H1 (cell line): ENCODE measurements around the gene CHST8. TPM values are rescaled to one million over a fixed set of nuclear protein-coding genes. Genes with fewer than 3 reads are reported as not detected.

Experiments used
- CTCF ChIA-PET: fragments of 300-600 bp; sonication (Branson Sonifier 250); formaldehyde crosslinking; loops from one replicate; lab custom pipeline; 2021; ENCODE audit not compliant: partially characterized antibody; lab: Charles Lee
- POLR2A ChIA-PET: fragments of 300-600 bp; sonication (Branson Sonifier 250); formaldehyde crosslinking; loops from one replicate; lab custom pipeline; 2021; ENCODE audit warnings: inconsistent platforms; ENCODE audit not compliant: partially characterized antibody; lab: Charles Lee
- DNase-seq, 2 experiments: peaks; one replicate each; pipeline versions ENCODE4 v3.0.0 to v3.0.0-alpha.2; 2010 to 2022; ENCODE audit warnings: low spot score in 2 of 2, low read depth in 1 of 2, mixed read lengths in 1 of 2
- FAIRE-seq: peaks from 2 replicates; lab custom pipeline; 2011; peaks lifted over from hg19 to GRCh38; lab: Jason Lieb, UNC
- H2AFZ ChIP-seq: 2 replicates; pipeline ENCODE4 v1.8.1; 2012; ENCODE audit warnings: low read length, inconsistent platforms
- H2AK5ac ChIP-seq: 2 replicates; pipeline ENCODE4 v1.6.1; 2013; ENCODE audit warnings: low read depth, low read length
- H2BK120ac ChIP-seq: replicated peaks from 2 replicates; pipeline ENCODE3; 2013; ENCODE audit warnings: low read depth, low read length, inconsistent platforms
- H2BK12ac ChIP-seq: 2 replicates; pipeline ENCODE4 v1.6.1; 2013; ENCODE audit warnings: low read depth, low read length
- H2BK15ac ChIP-seq: 2 replicates; pipeline ENCODE4 v1.6.1; 2013; ENCODE audit warnings: low read length
- H2BK20ac ChIP-seq: 2 replicates; pipeline ENCODE4 v1.6.1; 2013; ENCODE audit warnings: low read length
- H2BK5ac ChIP-seq: 2 replicates; pipeline ENCODE4 v1.6.1; 2013; ENCODE audit warnings: low read depth, low read length
- H3K14ac ChIP-seq: 2 replicates; pipeline ENCODE4 v1.6.1; 2013; ENCODE audit warnings: inconsistent platforms; ENCODE audit not compliant: insufficient read length
- H3K18ac ChIP-seq: 2 replicates; pipeline ENCODE4 v1.6.1; 2013; ENCODE audit warnings: low read length; ENCODE audit errors: extremely low read depth
- H3K23ac ChIP-seq: 2 replicates; pipeline ENCODE4 v1.6.1; 2013; ENCODE audit warnings: inconsistent platforms; ENCODE audit not compliant: insufficient read length
- H3K23me2 ChIP-seq: 2 replicates; pipeline ENCODE4 v1.6.1; 2013; ENCODE audit warnings: low read depth, low read length
- H3K27ac ChIP-seq: 2 replicates; pipeline ENCODE4 v1.6.1; 2011; ENCODE audit warnings: low read depth, low read length, inconsistent platforms
- H3K27me3 ChIP-seq, 4 experiments: replicated peaks in 1 of 4; 1 replicate in 1 of 4; 2 replicates in 3 of 4; pipeline versions ENCODE4 v1.6.1 to v1.8.1; 2011 to 2013; ENCODE audit warnings: low read length in 3 of 4, mild to moderate bottlenecking in 3 of 4, inconsistent platforms in 2 of 4, mixed read lengths in 2 of 4, moderate library complexity in 1 of 4; ENCODE audit not compliant: control insufficient read depth in 3 of 4, insufficient read depth in 3 of 4; ENCODE audit errors: extremely low read depth in 1 of 4
- H3K36me3 ChIP-seq, 4 experiments: 2 replicates each; pipeline versions ENCODE4 v1.6.1 to v1.8.1; 2011 to 2013; ENCODE audit warnings: mild to moderate bottlenecking in 4 of 4, low read length in 3 of 4, moderate library complexity in 2 of 4, control low read depth in 1 of 4, inconsistent platforms in 1 of 4; ENCODE audit not compliant: insufficient read depth in 4 of 4, control insufficient read depth in 2 of 4
- H3K4ac ChIP-seq: replicated peaks from 2 replicates; pipeline ENCODE3; 2013; ENCODE audit warnings: low read length, low read depth, mixed read lengths, inconsistent platforms; ENCODE audit not compliant: insufficient read length
- H3K4me1 ChIP-seq, 4 experiments: replicated peaks in 1 of 4; 1 replicate in 1 of 4; 2 replicates in 3 of 4; pipeline versions ENCODE4 v1.6.1 to v1.8.1; 2011 to 2013; ENCODE audit warnings: low read length in 3 of 4, inconsistent platforms in 2 of 4, mixed read lengths in 1 of 4; ENCODE audit not compliant: insufficient read depth in 4 of 4, control insufficient read depth in 3 of 4
- H3K4me2 ChIP-seq, 2 experiments: 2 replicates each; pipeline versions ENCODE4 v1.6.1 to v1.8.1; 2011 to 2013; ENCODE audit warnings: low read depth in 2 of 2, low read length in 2 of 2, control low read depth in 1 of 2, inconsistent platforms in 1 of 2, mild to moderate bottlenecking in 1 of 2; ENCODE audit not compliant: insufficient read depth in 1 of 2
- H3K4me3 ChIP-seq, 4 experiments: fragments of 200-600, 300-600 bp in 1 of 4; sonication (generic), shearing (Covaris generic), sonication (Bioruptor Twin) in 1 of 4; 2 replicates each; pipeline versions ENCODE4 v1.5.1 to v1.8.1; 2011 to 2016; ENCODE audit warnings: low read length in 4 of 4, low read depth in 3 of 4, control low read depth in 2 of 4, inconsistent platforms in 2 of 4, mild to moderate bottlenecking in 2 of 4, mixed read lengths in 1 of 4, moderate library complexity in 1 of 4; ENCODE audit not compliant: insufficient read depth in 2 of 4; ENCODE audit errors: extremely low read depth in 1 of 4
- H3K56ac ChIP-seq: replicated peaks from 2 replicates; pipeline ENCODE3; 2013; ENCODE audit warnings: low read depth, mild to moderate bottlenecking, mixed read lengths, low read length, inconsistent platforms; ENCODE audit not compliant: insufficient read length
- H3K79me1 ChIP-seq: 2 replicates; pipeline ENCODE4 v1.6.1; 2013; ENCODE audit warnings: low read depth, low read length, control low read depth
- H3K79me2 ChIP-seq, 2 experiments: 2 replicates each; pipeline versions ENCODE4 v1.6.1 to v1.8.1; 2012 to 2013; ENCODE audit warnings: low read length in 2 of 2, mild to moderate bottlenecking in 2 of 2, inconsistent platforms in 1 of 2; ENCODE audit not compliant: insufficient read depth in 2 of 2, control insufficient read depth in 1 of 2
- H3K9ac ChIP-seq, 4 experiments: replicated peaks in 1 of 4; 1 replicate in 1 of 4; 2 replicates in 3 of 4; pipeline versions ENCODE4 v1.6.1 to v1.8.1; 2011 to 2013; ENCODE audit warnings: low read depth in 3 of 4, low read length in 3 of 4, control low read depth in 2 of 4, mild to moderate bottlenecking in 2 of 4, moderate library complexity in 2 of 4, inconsistent platforms in 1 of 4; ENCODE audit errors: extremely low read depth in 1 of 4
- H3K9me3 ChIP-seq, 2 experiments: 2 replicates each; pipeline versions ENCODE4 v1.6.1 to v1.8.1; 2012 to 2013; ENCODE audit warnings: mild to moderate bottlenecking in 2 of 2, moderate library complexity in 2 of 2, control low read depth in 1 of 2, inconsistent platforms in 1 of 2, low read depth in 1 of 2, low read length in 1 of 2, mixed read lengths in 1 of 2; ENCODE audit not compliant: insufficient read depth in 2 of 2
- H4K20me1 ChIP-seq, 2 experiments: replicated peaks in 1 of 2; 2 replicates each; pipeline versions ENCODE3 to v1.8.1; 2011 to 2013; ENCODE audit warnings: inconsistent platforms in 2 of 2, low read length in 2 of 2, mild to moderate bottlenecking in 1 of 2; ENCODE audit not compliant: insufficient read depth in 2 of 2, control insufficient read depth in 1 of 2
- H4K5ac ChIP-seq: 2 replicates; pipeline ENCODE4 v1.6.1; 2013; ENCODE audit warnings: low read length, low read depth, mixed read lengths, inconsistent platforms; ENCODE audit not compliant: insufficient read length
- H4K8ac ChIP-seq: 2 replicates; pipeline ENCODE4 v1.8.0; 2013; ENCODE audit warnings: mild to moderate bottlenecking, moderate library complexity, low read length, inconsistent platforms; ENCODE audit not compliant: insufficient read depth; ENCODE audit errors: extremely low read depth
- H4K91ac ChIP-seq: replicated peaks from 2 replicates; pipeline ENCODE3; 2013; ENCODE audit warnings: low read length, mixed read lengths, inconsistent platforms; ENCODE audit not compliant: insufficient read length
- BACH1 ChIP-seq: IDR thresholded peaks from 2 replicates; pipeline ENCODE4 v1.6.1; 2012; ENCODE audit warnings: low read length, improper control_type of control experiment
- BCL11A ChIP-seq, 2 experiments: IDR thresholded peaks; one replicate each; pipeline ENCODE4 v1.6.1; 2011; ENCODE audit warnings: low read depth in 2 of 2, low read length in 2 of 2, mild to moderate bottlenecking in 2 of 2
- CHD1 ChIP-seq: IDR thresholded peaks from 2 replicates; pipeline ENCODE4 v1.6.1; 2012; ENCODE audit warnings: low read depth, low read length, improper control_type of control experiment
- E2F6 ChIP-seq: IDR thresholded peaks from 2 replicates; pipeline ENCODE4 v1.6.1; 2012; ENCODE audit warnings: inconsistent platforms
- EP300 ChIP-seq, 2 experiments: IDR thresholded peaks; 1 replicate in 1 of 2; 2 replicates in 1 of 2; pipeline ENCODE4 v1.6.1; 2011 to 2012; ENCODE audit warnings: low read depth in 2 of 2, low read length in 2 of 2, mild to moderate bottlenecking in 2 of 2, borderline replicate concordance in 1 of 2, inconsistent platforms in 1 of 2, moderate library complexity in 1 of 2
- GTF2F1 ChIP-seq: IDR thresholded peaks from 2 replicates; pipeline ENCODE4 v1.6.1; 2012; ENCODE audit warnings: low read depth, low read length, improper control_type of control experiment, borderline replicate concordance
- JUND ChIP-seq: IDR thresholded peaks from 2 replicates; pipeline ENCODE4 v1.6.1; 2011; ENCODE audit warnings: mild to moderate bottlenecking, improper control_type of control experiment, low read length
- KDM1A ChIP-seq: fragments of 200-600, 300-600 bp; sonication (generic); IDR thresholded peaks from 2 replicates; pipeline ENCODE4 v1.7.1; 2016; ENCODE audit warnings: mild to moderate bottlenecking, low read length, borderline replicate concordance
- KDM4A ChIP-seq: IDR thresholded peaks from one replicate; pipeline ENCODE4 v1.7.1; 2012; ENCODE audit warnings: low read depth, mild to moderate bottlenecking, moderate library complexity, low read length, inconsistent platforms; ENCODE audit not compliant: severe bottlenecking
- SIN3A ChIP-seq, 2 experiments: IDR thresholded peaks in 1 of 2; conservative IDR thresholded peaks in 1 of 2; 2 replicates each; pipeline ENCODE4 v1.6.1; 2011 to 2012; ENCODE audit warnings: low read length in 2 of 2, improper control_type of control experiment in 1 of 2, low read depth in 1 of 2, mild to moderate bottlenecking in 1 of 2
- SIRT6 ChIP-seq: IDR thresholded peaks from one replicate; pipeline ENCODE4 v1.7.1; 2012; ENCODE audit warnings: low read length, inconsistent platforms
- YY1 ChIP-seq: IDR thresholded peaks from 2 replicates; pipeline ENCODE4 v1.6.1; 2011; ENCODE audit warnings: low read depth, mild to moderate bottlenecking, low read length
- WGBS, 2 experiments: shearing (Covaris generic) in 1 of 2; methylation state at CpG; one replicate each; pipeline versions ENCODE4 v1.1.6 to v1.1.7; 2013 to 2015; ENCODE audit warnings: low lambda C conversion rate in 2 of 2, mixed read lengths in 2 of 2, inconsistent platforms in 1 of 2, low coverage in 1 of 2, missing lambda C conversion rate in 1 of 2; ENCODE audit not compliant: insufficient replicate concordance in 2 of 2, insufficient coverage in 1 of 2, insufficient read length in 1 of 2; ENCODE audit errors: extremely low coverage in 1 of 2, missing lambda C conversion rate in 1 of 2; 5-methylcytosine and 5-hydroxymethylcytosine counted together
- polyA plus RNA-seq, 7 experiments: library from polyadenylated mRNA; depleted of rRNA in 3 of 7; stranded (reverse) in 5 of 7; unstranded in 2 of 7; fragments of >200 nt in 5 of 7; fragments of 200-250 nt in 2 of 7; gene quantifications; 1 replicate in 5 of 7; 2 replicates in 1 of 7; 4 replicates in 1 of 7; pipeline versions ENCODE4 v1.2.1 to v1.2.3, GENCODE V29; 2011 to 2013; ENCODE audit warnings: missing spikeins in 2 of 7, mixed read lengths in 2 of 7
- total RNA-seq: library from RNA; stranded (reverse); fragmentation: NEBNext Ultra II Directional; extraction: Animal tissue kit (Norgen Biotek cat#: 25700); gene quantifications from 2 replicates; pipeline ENCODE4 v1.2.1, GENCODE V29; 2021
- TF ChIP-seq, protein P1 (sequence below): IDR thresholded peaks from 2 replicates; pipeline ENCODE4 v1.6.1; 2011; ENCODE audit warnings: low read depth, mild to moderate bottlenecking, low read length; ENCODE audit not compliant: insufficient read depth

CHST8 gene
- total and polyA plus RNA-seq, 2 of the 8 experiments (the other 6 are each of a cell fraction or from before 2014, with no cell fraction given) = 10.8 to 28.2 TPM

GRCh38 chr19:33604651-33605050 is 17.1 kb upstream of the CHST8 start:
- Histone ChIP-seq H2BK20ac (peak overlapping the region; percentile 55; the same call in 1 of the 2 replicates), H4K20me1 (no peaks in the 10 kb centered on the region), H3K9me3 (peaks cover 9 to 11% of the 10 kb centered on the region in 2 experiments; a peak in 3 of 4 replicates), H2AFZ (no peak overlapping the region), H3K14ac (no peak overlapping the region), H3K9ac (no peak overlapping the region), H4K91ac (no peak overlapping the region), H4K5ac (no peak overlapping the region), H3K79me1 (no peaks in the 10 kb centered on the region), H3K4me1 (peaks cover 1 to 4% (median 3%) of the 10 kb centered on the region in 4 experiments; a peak in 5 of 7 replicates), H3K27ac (no peak overlapping the region), H3K79me2 (no peaks in the 10 kb centered on the region), H3K23me2 (no peaks in the 10 kb centered on the region), H3K4me2 (no peak overlapping the region), H2BK12ac (peak overlapping the region; percentile 77; the same call in 1 of the 2 replicates), H2BK5ac (no peak overlapping the region), H3K23ac (no peak overlapping the region), H3K4me3 (no peak overlapping the region), H4K8ac (no peak overlapping the region; the same call in 1 of the 2 replicates), H3K4ac (no peak overlapping the region), H3K18ac (no peak overlapping the region), H3K27me3 (no peaks in the 10 kb centered on the region), H2BK120ac (no peak overlapping the region), H3K56ac (no peak overlapping the region), H2AK5ac (no peak overlapping the region), H2BK15ac (no peak overlapping the region), H3K36me3 (no peaks in the 10 kb centered on the region)
- ChIA-PET POLR2A (no interaction called here), CTCF (interaction anchor here (1.1 kb wide), 1 partner anchor 10 kb away, joined by 4 read pairs; no protein-coding TSS in a partner anchor)
- FAIRE-seq (no peak), DNase-seq (no peak)
- WGBS, 2 experiments = 95% methylated on average over 5 of the region's 5 CpGs; no CpG with 5 or more reads in 1 of the 2 experiments
- TF ChIP-seq KDM1A (no peak), CHD1 (no peak), E2F6 (no peak), JUND (no peak), GTF2F1 (no peak), KDM4A (no peak), YY1 (no peak), EP300 (IDR thresholded peaks at IDR 0.05; ENCODE audit: borderline replicate concordance in 1 of 2, low read depth in 2 of 2, low read length in 2 of 2) (no peak), SIRT6 (no peak), BCL11A (IDR thresholded peaks at IDR 0.05; ENCODE audit: low read depth in 2 of 2, low read length in 2 of 2) (no peak), SIN3A (conservative IDR thresholded peaks at IDR 0.05 in 1 of 2, IDR thresholded peaks at IDR 0.05 in 1 of 2; ENCODE audit: low read depth in 1 of 2, low read length in 2 of 2) (no peak), BACH1 (no peak)
- TF ChIP-seq, protein P1, sequence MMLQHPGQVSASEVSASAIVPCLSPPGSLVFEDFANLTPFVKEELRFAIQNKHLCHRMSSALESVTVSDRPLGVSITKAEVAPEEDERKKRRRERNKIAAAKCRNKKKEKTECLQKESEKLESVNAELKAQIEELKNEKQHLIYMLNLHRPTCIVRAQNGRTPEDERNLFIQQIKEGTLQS = no peak
